ENCODE measurements around the gene SLC6A4. TPM values are rescaled to one million over a fixed set of nuclear protein-coding genes. Genes with fewer than 3 reads are reported as not detected.

The SLC6A4 gene
- total and polyA plus RNA-seq, 4 donors = 0.05 to 0.70 TPM; not detected in 2

GRCh38 chr17:30219315-30219714 is 16.2 kb downstream of the SLC6A4 start:
- Histone ChIP-seq H3K27me3 (ENCODE audit: control insufficient read depth in 4 of 4, insufficient read depth in 4 of 4, low read length in 3 of 4) (no peaks in the 10 kb centered on the region), H3K9me3 (ENCODE audit: control insufficient read depth in 4 of 4, low read length in 3 of 4) (no peaks in the 10 kb centered on the region), H3K9ac (ENCODE audit: low read depth in 1 of 2, low read length in 2 of 2) (no peak overlapping the region), H3K36me3 (ENCODE audit: control insufficient read depth in 4 of 4, insufficient read depth in 3 of 4, low read depth in 1 of 4, low read length in 3 of 4) (no peaks in the 10 kb centered on the region), H3K4me1 (ENCODE audit: control insufficient read depth in 4 of 4, insufficient read depth in 4 of 4, low read length in 3 of 4) (peaks cover 3 to 13% (median 11%) of the 10 kb centered on the region in 4 donors), H3K27ac (ENCODE audit: low read depth in 1 of 2, low read length in 2 of 2) (peak overlapping the region in 1 of 2 donors; percentile 61), H3K4me3 (ENCODE audit: low read depth in 1 of 3, low read length in 3 of 3) (no peak overlapping the region)
- DNase-seq (ENCODE audit: low spot score) = no peak
- 89% methylated on average over 4 of the region's 4 CpGs for WGBS
- TF ChIP-seq TAF1 (conservative IDR thresholded peaks at IDR 0.05) = no peak
- no peak for TF ChIP-seq ATF3 (IDR thresholded peaks at IDR 0.05)

- H3K9ac ChIP-seq (ENCODE audit: low read depth in 1 of 2, low read length in 2 of 2) = no peak overlapping the region
- H3K4me1 ChIP-seq (ENCODE audit: control insufficient read depth in 4 of 4, insufficient read depth in 4 of 4, low read length in 3 of 4) = peaks cover 3 to 13% (median 11%) of the 10 kb centered on the region in 4 donors
- H3K9me3 ChIP-seq (ENCODE audit: control insufficient read depth in 4 of 4, low read length in 3 of 4) = no peaks in the 10 kb centered on the region
- no peak for DNase-seq (ENCODE audit: low spot score)
- no peaks in the 10 kb centered on the region for H3K27me3 ChIP-seq (ENCODE audit: control insufficient read depth in 4 of 4, insufficient read depth in 4 of 4, low read length in 3 of 4)
- H3K4me3 ChIP-seq (ENCODE audit: low read depth in 1 of 3, low read length in 3 of 3) = no peak overlapping the region
- no peaks in the 10 kb centered on the region for H3K36me3 ChIP-seq (ENCODE audit: control insufficient read depth in 4 of 4, insufficient read depth in 3 of 4, low read depth in 1 of 4, low read length in 3 of 4)
- TF ChIP-seq ATF3 (IDR thresholded peaks at IDR 0.05) = no peak
- no peak overlapping the region for H3K27ac ChIP-seq (ENCODE audit: low read depth in 1 of 2, low read length in 2 of 2)
- 94% methylated on average over 9 of the region's 9 CpGs for WGBS
Observed at GRCh38 chr17:30218799-30219198, 16.7 kb downstream of the SLC6A4 start.

GRCh38 chr17:30217746-30218245 is 17.7 kb downstream of the SLC6A4 start:
- peaks cover 3 to 13% (median 11%) of the 10 kb centered on the region in 4 donors for H3K4me1 ChIP-seq (ENCODE audit: control insufficient read depth in 4 of 4, insufficient read depth in 4 of 4, low read length in 3 of 4)
- no peak for TF ChIP-seq MAX (IDR thresholded peaks at IDR 0.05)
- no peak for TF ChIP-seq CTCF (IDR thresholded peaks at IDR 0.05; ENCODE audit: low read depth, low read length, missing input control)
- TF ChIP-seq FOXA2 (IDR thresholded peaks at IDR 0.05) = no peak
- no peak for TF ChIP-seq GABPA (IDR thresholded peaks at IDR 0.05 in 1 of 2, conservative IDR thresholded peaks at IDR 0.05 in 1 of 2)
- TF ChIP-seq NR2F2 (IDR thresholded peaks at IDR 0.05) = no peak
- no peak for TF ChIP-seq FOXA1 (IDR thresholded peaks at IDR 0.05)
- TF ChIP-seq JUND (IDR thresholded peaks at IDR 0.05) = no peak
- no peak for TF ChIP-seq EGR1 (IDR thresholded peaks at IDR 0.05; ENCODE audit: low read depth in 2 of 2)
- TF ChIP-seq ATF3 (IDR thresholded peaks at IDR 0.05) = no peak
- TF ChIP-seq ZBTB33 (IDR thresholded peaks at IDR 0.05) = no peak
- TF ChIP-seq HNF4G (IDR thresholded peaks at IDR 0.05) = no peak
- no peak for TF ChIP-seq RAD21 (IDR thresholded peaks at IDR 0.05)
- no peak for TF ChIP-seq HNF4A (conservative IDR thresholded peaks at IDR 0.05)
- TF ChIP-seq SP1 (IDR thresholded peaks at IDR 0.05) = no peak
- TF ChIP-seq RXRA (IDR thresholded peaks at IDR 0.05) = no peak
- TF ChIP-seq REST (IDR thresholded peaks at IDR 0.05) = no peak
- no peak for TF ChIP-seq YY1 (IDR thresholded peaks at IDR 0.05)
- no peak for TF ChIP-seq TAF1 (conservative IDR thresholded peaks at IDR 0.05)
- H3K36me3 ChIP-seq (ENCODE audit: control insufficient read depth in 4 of 4, insufficient read depth in 3 of 4, low read depth in 1 of 4, low read length in 3 of 4) = no peaks in the 10 kb centered on the region
- no peak overlapping the region for H3K4me3 ChIP-seq (ENCODE audit: low read depth in 1 of 3, low read length in 3 of 3)
- 96% methylated on average over 11 of the region's 11 CpGs for WGBS
- H3K9ac ChIP-seq (ENCODE audit: low read depth in 1 of 2, low read length in 2 of 2) = no peak overlapping the region
- no peaks in the 10 kb centered on the region for H3K27me3 ChIP-seq (ENCODE audit: control insufficient read depth in 4 of 4, insufficient read depth in 4 of 4, low read length in 3 of 4)
- no peak overlapping the region for H3K27ac ChIP-seq (ENCODE audit: low read depth in 1 of 2, low read length in 2 of 2)
- DNase-seq (ENCODE audit: low spot score) = no peak
- no peaks in the 10 kb centered on the region for H3K9me3 ChIP-seq (ENCODE audit: control insufficient read depth in 4 of 4, low read length in 3 of 4)

All from liver (tissue), 9 donors.